MCF 10A (cell line): Measurements from ENCODE around the gene IFITM5. TPM values are rescaled to one million over a fixed set of nuclear protein-coding genes. Genes with fewer than 3 reads are reported as not detected.

Experiments
- BruUV-seq: library from RNA; stranded (reverse); fragments of 400-500 nt; replicated peaks from 2 replicates; lab custom pipeline; 2021; lab: Mats Ljungman, UMichigan
- CTCF ChIA-PET: fragments of 300-600 bp; sonication (Branson Sonifier 250); formaldehyde crosslinking; extraction: SDS; loops from one replicate; lab custom pipeline; 2021; ENCODE audit warnings: antibody characterized with exemption, inconsistent platforms; lab: Yijun Ruan, JAX
- POLR2A ChIA-PET: fragments of 300-600, 350-650 bp; sonication (Branson Sonifier 250); formaldehyde crosslinking; extraction: SDS; loops from one replicate; lab custom pipeline; 2020; ENCODE audit warnings: antibody characterized with exemption, inconsistent platforms; lab: Yijun Ruan, JAX
- DNase-seq: peaks from one replicate; pipeline ENCODE4 v3.0.0-alpha.2; 2018; ENCODE audit not compliant: unreplicated experiment
- H3K27ac Mint-ChIP-seq: one replicate; pipeline ENCODE4 v1.8.0; 2022; ENCODE audit warnings: mild to moderate bottlenecking, low read depth, mixed read lengths; ENCODE audit not compliant: unreplicated experiment
- H3K27me3 Mint-ChIP-seq: one replicate; pipeline ENCODE4 v1.8.0; 2022; ENCODE audit warnings: mixed read lengths; ENCODE audit not compliant: insufficient read depth, unreplicated experiment
- H3K36me3 Mint-ChIP-seq: one replicate; pipeline ENCODE4 v1.8.0; 2022; ENCODE audit warnings: mild to moderate bottlenecking, moderate library complexity, mixed read lengths; ENCODE audit not compliant: insufficient read depth, unreplicated experiment
- H3K4me1 Mint-ChIP-seq: one replicate; pipeline ENCODE4 v1.8.0; 2022; ENCODE audit warnings: mixed read lengths; ENCODE audit not compliant: insufficient read depth, unreplicated experiment
- H3K4me3 Mint-ChIP-seq: one replicate; pipeline ENCODE4 v1.8.0; 2022; ENCODE audit warnings: mild to moderate bottlenecking, moderate library complexity, mixed read lengths; ENCODE audit not compliant: unreplicated experiment
- H3K9me3 Mint-ChIP-seq: one replicate; pipeline ENCODE4 v1.8.0; 2022; ENCODE audit warnings: mixed read lengths; ENCODE audit not compliant: unreplicated experiment
- intact Hi-C: fragments of 100-400 bp; cut with micrococcal nuclease; formaldehyde crosslinking; loops from 2 replicates; pipeline ENCODE4 v1.14.1; 2022
- total RNA-seq: library from RNA; stranded (reverse); gene quantifications from 2 replicates; pipeline ENCODE4 v1.2.3, GENCODE V29; 2022
- TF ChIP-seq, protein P1 (sequence below): fragments of 200-600 bp; IDR thresholded peaks from one replicate; pipeline ENCODE4 v1.8.0; 2022; ENCODE audit warnings: antibody characterized with exemption, mild to moderate bottlenecking; ENCODE audit not compliant: unreplicated experiment

IFITM5 gene
- total RNA-seq, 1 experiment from 2014 or later, result not detected

DNA sequence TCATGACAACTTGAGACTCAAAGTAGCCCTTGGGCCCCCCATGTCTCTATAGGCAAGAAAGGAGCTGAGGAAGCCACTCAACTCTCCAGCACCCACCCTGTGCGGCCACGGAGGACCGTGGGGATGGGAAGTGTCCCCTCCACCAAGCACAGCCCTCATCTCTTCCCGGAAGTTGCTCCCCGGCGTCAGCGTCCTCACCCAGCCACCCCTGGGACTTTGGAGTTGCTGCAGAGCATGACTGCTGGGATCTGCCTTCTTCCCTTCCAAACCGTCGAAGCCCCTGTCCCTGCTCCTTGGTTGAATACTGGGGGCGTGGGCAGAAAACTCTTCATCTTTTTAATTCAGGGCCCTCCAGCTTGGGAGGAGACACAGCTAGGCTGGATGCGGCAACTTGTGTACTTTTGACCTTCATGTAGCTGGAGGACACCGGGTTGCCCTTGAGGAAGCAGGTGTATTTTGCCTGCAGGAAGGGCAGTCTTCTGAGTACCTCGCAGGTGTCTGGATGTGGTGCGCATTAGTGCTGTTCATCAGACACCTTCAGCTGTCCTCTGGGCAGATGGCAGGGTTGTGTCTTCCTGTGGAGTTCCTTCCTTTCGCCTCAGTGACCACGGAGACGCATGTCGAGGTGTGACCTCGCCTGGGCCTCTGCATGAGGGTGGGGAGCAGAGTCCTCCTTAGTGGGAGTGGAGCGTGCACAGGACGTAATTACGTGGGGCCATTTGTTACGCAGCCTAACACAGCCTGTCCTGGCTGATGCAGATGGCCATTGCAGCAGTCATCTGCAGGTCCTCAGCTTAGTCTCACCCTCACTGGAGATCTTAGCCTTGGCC is 33.5 kb upstream of the IFITM5 start:
- Mint-ChIP-seq H3K4me1 (no peaks in the 10 kb centered on the region), H3K27me3 (no peaks in the 10 kb centered on the region), H3K4me3 (no peak overlapping the region), H3K9me3 (no peaks in the 10 kb centered on the region), H3K27ac (no peak overlapping the region), H3K36me3 (no peaks in the 10 kb centered on the region)
- POLR2A ChIA-PET, result interaction anchor here (0.6 to 0.9 kb wide), 2 partner anchors 48 to 204 kb away, joined by 3 read pairs; partner anchors contain the start of gene LRRC56
- TF ChIP-seq, protein P1, sequence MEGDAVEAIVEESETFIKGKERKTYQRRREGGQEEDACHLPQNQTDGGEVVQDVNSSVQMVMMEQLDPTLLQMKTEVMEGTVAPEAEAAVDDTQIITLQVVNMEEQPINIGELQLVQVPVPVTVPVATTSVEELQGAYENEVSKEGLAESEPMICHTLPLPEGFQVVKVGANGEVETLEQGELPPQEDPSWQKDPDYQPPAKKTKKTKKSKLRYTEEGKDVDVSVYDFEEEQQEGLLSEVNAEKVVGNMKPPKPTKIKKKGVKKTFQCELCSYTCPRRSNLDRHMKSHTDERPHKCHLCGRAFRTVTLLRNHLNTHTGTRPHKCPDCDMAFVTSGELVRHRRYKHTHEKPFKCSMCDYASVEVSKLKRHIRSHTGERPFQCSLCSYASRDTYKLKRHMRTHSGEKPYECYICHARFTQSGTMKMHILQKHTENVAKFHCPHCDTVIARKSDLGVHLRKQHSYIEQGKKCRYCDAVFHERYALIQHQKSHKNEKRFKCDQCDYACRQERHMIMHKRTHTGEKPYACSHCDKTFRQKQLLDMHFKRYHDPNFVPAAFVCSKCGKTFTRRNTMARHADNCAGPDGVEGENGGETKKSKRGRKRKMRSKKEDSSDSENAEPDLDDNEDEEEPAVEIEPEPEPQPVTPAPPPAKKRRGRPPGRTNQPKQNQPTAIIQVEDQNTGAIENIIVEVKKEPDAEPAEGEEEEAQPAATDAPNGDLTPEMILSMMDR, result no peak
- DNase-seq, result no peak
- CTCF ChIA-PET, result interaction anchor here (0.6 kb wide), 2 partner anchors 25 to 46 kb away, joined by 3 to 5 read pairs; partner anchors contain the start of gene IFITM2
- intact Hi-C loops, result no loop called here
- no TSS peak for BruUV-seq

DNA sequence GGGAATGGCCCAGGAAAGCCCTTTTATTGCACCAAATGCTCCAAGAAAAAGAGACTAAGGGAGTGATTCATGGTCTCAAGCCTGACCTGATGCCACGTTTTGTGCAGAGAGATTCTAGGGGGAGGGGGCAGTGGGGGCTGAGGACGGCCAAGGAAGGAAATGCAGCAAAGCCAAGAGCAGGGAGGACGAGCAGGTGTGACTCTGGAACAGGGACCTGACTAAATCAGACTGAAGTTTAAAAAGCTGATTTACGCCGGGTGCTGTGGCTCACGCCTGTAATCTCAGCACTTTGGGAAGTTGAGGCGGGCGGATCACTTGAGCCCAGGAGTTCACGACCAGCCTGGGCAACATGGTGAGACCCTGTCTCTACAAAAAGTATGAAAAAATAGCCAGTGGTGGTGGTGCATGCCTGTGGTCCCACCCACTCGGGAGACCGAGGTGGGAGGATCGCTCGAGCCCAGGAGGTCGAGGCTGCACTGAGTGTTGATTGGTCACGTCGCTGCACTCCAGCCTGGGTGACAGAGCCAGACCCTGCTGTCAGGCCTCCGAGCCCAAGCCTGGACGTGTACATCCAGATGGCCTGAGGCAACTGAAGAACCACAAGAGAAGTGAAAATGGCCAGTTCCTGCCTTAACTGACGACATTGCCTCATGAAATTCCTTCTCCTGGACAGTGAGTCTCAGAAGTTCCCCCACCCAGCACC is 32.2 kb upstream of the IFITM5 start:
- DNase-seq, result no peak
- no peak overlapping the region for H3K27ac Mint-ChIP-seq
- no peaks in the 10 kb centered on the region for H3K36me3 Mint-ChIP-seq
- POLR2A ChIA-PET, result interaction anchor here (0.5 to 1.4 kb wide), 4 partner anchors 9 to 46 kb away, joined by 3 to 4 read pairs (median 3); no protein-coding TSS in a partner anchor
- H3K9me3 Mint-ChIP-seq, result no peaks in the 10 kb centered on the region
- H3K4me1 Mint-ChIP-seq, result no peaks in the 10 kb centered on the region
- TF ChIP-seq, protein P1, result no peak
- H3K27me3 Mint-ChIP-seq, result no peaks in the 10 kb centered on the region
- BruUV-seq, result no TSS peak
- H3K4me3 Mint-ChIP-seq, result no peak overlapping the region
- intact Hi-C loops, result loop anchor here (1.0 kb wide), 1 partner anchor 22 kb away; no protein-coding TSS in a partner anchor
- CTCF ChIA-PET, result no interaction called here

DNA sequence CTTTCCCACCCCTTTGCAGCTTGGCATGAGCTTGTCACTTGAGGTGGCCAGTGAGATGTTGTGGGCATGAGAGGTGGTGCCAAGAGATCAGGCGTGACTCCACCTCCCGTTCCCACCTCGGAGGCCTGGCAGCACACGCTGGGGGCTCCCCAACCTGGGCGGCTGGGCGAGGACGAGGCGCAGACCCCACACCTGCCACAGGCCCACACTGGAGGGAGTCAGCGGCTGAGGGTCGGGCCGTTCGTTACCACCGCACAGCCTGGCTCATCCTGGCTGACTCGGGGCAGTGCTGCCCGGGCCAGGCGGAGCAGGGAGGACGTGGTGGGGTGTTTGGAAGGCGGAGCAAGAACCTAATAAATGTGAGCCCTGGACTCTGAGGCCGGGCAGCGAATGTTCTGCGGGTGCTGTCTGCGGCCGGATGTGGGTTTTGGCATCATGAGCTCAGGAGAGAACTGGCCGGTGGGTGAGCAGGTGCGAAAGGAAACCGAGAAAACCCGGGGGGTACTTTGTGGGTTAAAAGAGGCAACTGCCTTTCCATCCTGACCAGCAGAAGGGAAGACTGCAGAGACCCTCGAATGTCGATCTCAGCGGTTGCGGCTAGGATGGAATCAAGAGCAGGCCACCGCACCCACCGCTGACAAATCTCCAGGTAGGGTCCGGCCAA is 31.5 kb upstream of the IFITM5 start:
- H3K4me1 Mint-ChIP-seq, result no peaks in the 10 kb centered on the region
- no peaks in the 10 kb centered on the region for H3K27me3 Mint-ChIP-seq
- no peak for DNase-seq
- intact Hi-C loops, result loop anchor here (1.0 kb wide), 1 partner anchor 22 kb away; no protein-coding TSS in a partner anchor
- TF ChIP-seq, protein P1, result no peak
- ChIA-PET POLR2A (interaction anchor here (0.5 to 1.4 kb wide), 3 partner anchors 9 to 20 kb away, joined by 3 to 4 read pairs (median 3); no protein-coding TSS in a partner anchor), CTCF (interaction anchor here (1.2 to 1.9 kb wide), 2 partner anchors 14 to 16 kb away, joined by 3 to 5 read pairs; no protein-coding TSS in a partner anchor)
- H3K27ac Mint-ChIP-seq, result no peak overlapping the region
- no peaks in the 10 kb centered on the region for H3K36me3 Mint-ChIP-seq
- H3K4me3 Mint-ChIP-seq, result no peak overlapping the region
- H3K9me3 Mint-ChIP-seq, result no peaks in the 10 kb centered on the region
- no TSS peak for BruUV-seq
